GM21529 (cell line): ENCODE results near the gene MEIOB.
A peak's percentile ranks its signal among the peaks of the same experiment; 100 is the strongest.

Experiments
- ATAC-seq: cut with Tn5 transposase; IDR thresholded peaks from one replicate; pipeline ENCODE4 v1.9.1; 2021; ENCODE audit not compliant: unreplicated experiment

Gene MEIOB

DNA sequence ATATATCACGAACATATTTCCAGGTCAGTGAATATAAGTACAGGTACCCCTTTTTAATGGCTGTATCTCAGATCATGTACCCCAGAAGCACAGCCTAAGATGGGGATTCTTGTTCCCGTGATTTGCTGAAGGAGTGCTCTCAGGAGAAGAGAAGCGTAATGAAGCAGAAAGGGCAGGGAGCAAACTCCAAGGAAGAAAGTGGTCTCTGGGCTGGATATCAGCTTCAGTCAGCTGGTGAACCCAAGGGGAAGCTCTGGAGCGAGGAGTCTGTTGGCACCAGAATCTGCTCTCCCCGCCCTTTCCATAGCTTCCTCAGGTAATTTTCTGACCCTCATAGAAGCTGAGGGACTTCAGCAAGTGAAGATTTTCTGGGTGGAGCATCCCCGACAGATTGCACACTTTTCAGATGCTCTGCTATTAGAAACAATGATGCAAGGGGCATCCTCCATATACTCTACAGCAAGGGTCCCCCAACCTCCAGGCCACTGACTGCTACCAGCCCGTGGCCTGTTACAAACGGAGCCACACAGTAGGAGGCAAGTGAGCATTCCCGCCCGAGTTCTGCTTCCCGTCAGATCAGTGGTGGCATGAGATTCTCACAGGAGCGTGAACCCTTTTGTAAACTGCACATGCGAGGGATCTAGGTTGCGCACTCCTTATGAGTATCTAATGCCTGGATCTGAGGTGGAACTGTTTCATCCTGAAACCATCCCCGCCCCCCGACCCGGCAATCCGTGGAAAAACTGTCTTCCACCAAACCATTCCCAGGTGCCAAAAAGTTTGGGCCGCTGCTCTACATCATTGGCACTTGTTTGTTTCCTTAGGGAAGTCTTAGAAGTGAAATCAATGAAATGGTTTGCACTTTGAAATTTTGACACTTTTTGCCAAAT, 40.5 kb downstream of the MEIOB start:
- no peak for ATAC-seq

DNA sequence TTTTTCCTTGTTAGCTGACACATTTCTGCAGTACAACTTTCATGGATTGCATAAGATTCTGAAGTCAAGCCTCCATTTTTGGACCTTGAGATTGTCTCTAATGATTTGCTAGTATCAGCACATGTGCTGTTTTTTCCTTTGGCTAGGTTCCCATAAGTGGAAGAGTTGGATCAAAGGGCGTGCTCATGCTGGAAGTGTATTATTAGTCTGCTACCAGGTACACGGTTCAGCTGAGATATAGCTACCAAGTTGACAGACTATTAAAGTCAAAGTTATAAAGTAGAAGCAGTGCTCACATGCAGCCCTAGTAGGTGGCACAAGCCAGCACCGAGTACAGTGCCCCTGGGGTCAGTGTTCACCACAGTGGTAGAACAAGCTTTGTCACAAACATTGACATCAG, 41.8 kb downstream of the MEIOB start:
- no peak for ATAC-seq

DNA sequence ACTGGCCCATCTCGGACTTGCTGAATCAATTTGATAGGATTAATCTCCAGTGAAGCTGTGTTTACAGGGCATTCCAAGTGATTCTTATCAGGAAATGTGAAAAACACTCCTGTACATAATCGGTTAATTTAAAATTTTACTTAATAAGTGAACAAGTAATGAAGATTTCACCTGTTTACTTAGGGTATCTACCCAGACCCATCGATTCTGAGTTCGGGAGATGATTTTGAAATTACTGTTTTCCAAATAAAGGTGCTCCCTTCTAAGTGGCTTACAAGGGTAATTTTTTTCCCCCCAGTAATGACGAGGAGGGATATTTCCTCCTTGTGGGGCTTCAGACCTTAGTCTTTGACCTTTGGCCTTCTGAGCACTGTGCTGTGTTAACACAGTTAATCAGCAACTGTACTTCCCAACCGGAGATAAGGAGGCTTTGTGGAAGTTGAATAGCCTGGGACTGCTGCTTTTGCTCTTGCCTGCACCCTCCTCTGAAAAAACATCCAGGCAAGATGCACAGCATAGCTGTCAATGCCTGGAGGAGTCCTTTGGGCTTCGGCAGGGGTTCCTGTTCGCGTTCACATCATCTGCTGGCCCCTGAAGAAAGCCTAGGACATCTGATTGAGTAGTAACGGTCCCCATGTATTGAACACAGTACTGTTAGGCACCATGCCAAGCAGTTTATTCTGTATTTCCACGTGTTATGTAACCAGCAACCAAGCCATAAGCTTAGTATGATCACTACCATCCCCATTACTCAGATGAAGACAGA, 43.1 kb downstream of the MEIOB start:
- no peak for ATAC-seq

DNA sequence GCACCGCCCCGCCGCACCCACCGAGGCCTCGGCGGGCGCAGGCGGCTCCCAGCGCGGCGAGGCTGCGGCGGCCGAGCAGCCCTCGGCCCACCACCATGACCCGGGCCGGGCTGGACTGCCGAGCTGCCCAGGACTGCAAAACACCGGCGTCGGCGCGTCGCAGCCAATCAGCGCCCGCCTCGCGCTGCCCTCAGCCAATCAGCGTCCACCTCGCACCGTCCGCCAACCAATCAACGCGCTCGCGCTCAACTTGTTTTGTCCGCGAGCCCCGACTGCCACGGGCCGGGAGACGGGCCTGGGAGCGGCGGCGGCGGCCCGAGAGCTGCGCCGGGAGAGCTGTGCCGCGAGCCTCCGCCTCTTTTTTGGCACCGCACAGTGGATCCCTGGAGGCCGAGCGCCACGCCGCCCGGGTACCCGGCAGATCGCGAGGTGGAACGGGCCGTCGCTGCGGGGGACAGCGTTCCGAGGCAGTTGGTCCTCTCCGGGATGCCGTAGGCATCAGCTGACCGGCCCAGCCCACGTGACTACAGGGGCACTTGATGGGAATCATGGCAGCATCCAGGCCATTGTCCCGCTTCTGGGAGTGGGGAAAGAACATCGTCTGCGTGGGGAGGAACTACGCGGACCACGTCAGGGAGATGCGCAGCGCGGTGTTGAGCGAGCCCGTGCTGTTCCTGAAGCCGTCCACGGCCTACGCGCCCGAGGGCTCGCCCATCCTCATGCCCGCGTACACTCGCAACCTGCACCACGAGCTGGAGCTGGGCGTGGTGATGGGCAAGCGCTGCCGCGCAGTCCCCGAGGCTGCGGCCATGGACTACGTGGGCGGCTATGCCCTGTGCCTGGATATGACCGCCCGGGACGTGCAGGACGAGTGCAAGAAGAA, 45.0 kb downstream of the MEIOB start, which contains the start of the genes FAHD1 and HAGH:
FAHD1 (plus strand) TSS at position 516 of the 883 bp plus-strand sequence; CDS start at position 549, 33 bp downstream.
HAGH (minus strand) TSS at position 135 of the 883 bp plus-strand sequence; CDS start at position 97, 38 bp downstream.
- ATAC-seq = peak; percentile 80

DNA sequence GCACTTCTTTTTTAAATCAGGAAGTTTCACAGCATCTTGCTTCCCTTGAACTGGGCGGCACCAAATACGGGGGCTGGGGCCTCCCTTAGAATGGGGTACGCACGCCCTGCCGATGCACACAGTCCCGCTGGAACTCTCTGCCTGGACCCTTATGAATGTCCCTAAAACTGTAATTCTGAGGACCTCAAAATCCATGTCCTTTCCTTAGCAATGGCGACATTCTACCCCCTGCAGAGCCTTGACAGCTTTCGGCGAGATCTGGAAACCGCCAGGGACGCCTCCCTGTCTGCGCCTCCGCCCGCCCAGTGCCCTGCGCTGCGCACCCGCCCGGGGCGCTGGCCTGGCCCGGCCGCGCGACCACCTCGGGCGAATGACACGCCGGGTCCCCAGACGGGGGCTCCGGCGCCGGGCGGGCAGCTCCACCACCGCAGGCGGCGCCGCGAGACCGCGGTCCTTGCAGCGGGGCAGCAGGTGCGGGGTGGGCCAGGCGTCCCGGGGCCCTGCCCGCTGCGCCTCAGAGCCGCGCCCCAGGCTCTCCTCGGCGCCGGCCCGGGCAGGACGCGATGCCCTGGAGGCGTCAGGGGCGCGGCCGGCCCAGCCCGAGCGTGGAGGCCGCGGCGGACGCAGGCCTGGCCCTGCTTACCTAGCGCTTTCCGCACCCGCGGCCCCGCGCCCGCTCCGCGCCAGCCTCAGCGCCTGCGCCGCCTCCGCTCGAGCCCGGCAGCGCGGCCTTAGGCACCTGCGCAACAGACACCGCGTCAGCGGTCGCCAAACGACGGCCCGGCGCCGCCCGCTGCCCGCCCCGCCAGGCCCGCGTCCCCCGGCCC, 45.9 kb downstream of the MEIOB start:
- ATAC-seq = peak; percentile 39

DNA sequence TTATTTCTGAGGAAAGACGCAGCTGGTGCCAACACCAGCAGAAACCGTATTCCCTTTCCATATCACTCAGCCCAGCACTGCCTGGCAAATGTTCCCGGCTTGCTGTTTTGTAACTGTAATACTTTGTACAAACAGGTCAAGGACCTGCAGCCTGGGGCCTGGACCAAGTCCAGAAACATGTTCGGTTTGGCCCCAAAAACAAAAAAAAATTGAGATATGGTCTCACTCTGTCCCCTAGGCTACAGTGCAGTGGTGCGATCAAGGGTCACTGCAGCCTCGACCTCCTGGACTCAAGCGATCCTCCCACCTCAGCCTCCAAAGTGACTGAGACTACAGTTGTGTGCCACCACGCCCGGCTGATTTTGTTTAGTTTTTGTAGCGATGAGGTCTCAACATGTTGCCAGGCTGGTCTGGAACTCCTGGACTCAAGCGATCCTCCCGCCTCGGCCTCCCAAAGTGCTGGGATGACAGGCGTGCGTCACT, 46.5 kb downstream of the MEIOB start:
- ATAC-seq = no peak

DNA sequence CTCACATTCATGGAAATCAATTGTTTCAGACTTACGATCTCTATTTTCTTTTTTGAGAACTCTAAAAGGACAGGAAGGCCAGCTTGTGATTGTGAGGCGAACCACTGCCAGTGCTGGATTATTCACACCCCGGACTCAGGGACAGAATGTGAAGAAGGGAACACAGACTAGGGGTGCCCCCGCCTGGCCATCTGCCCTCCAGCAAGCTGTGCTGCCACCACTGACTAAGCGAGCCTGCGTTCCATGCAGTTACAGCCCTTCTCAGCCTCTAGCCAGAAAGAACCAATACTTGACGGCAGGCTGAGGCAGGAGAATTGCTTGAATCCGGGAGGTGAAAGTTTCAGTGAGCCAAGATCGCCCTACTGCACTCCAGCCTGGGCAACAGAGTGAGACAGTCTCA, 48.1 kb downstream of the MEIOB start:
- no peak for ATAC-seq

DNA sequence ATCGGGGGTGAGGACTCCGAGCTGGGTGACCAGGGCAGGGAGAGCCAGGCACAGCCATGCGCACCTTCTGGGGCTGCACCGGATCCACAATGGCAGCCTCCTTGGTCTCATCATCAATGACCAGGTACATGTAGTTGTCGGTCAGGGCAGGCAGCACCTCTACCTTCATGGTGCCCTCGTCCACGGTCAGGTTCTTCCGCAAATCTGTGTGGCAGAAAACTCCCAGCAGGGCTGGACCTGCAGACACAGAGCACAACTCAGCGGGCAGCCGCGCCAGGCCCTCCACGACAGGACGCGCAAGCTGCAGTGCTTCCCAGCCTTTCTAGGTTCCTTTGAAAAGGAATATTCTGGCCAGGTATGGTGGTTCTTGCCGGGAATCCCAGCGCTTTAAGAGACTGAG, 49.2 kb downstream of the MEIOB start:
- ATAC-seq = no peak

DNA sequence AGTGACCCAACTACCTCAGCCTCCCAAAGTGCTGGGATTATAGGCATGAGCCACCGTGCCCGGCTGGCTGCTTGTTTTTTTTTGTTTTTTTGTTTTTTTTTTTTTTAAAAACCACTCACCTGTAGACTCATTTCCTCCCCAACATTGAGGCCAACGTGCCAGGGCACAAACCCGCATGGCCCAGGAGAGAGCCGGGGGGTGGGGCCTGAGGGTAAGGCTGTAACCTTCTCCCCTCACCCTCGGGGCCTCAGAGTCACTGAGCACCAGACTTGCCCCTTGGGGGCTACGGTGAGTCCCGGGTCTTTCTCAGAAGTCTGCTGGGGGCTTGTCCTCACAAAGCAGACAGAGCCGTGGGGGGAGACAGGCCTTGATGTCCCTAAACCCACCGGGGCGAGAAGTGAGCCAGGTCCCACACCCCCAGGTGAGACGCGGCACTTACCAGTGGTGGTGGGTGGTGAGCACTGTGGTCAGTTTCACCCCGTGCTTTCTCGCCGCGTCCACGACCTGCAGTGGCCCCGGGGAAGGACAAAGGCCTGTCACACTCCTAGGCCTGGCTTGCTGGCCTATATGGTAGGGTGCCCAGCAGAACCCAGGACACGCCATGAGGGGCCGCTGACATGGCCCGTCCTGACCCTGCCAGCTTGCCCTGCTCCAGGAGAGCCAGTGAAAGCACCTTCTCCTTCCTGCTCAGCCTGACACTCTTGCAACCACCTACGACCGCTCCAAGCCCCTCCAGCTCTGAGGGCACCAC, 49.9 kb downstream of the MEIOB start:
- no peak for ATAC-seq

DNA sequence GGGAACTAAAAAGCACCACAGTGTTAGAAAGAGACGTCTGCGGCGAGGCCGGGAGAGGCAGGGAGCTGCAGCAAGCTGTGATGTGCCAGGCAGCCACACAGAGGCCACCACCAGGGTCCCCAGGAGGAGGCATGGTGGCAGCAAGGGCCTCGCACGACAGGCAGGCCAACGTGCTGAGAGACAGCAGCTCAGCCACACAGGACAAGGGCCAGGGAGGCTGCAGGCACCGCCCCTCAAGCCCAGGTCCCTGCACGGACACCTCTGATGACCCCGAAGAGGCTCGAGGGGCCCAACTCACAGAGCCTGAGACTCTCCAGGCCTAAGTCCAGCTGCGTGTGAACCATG, 51.0 kb downstream of the MEIOB start:
- no peak for ATAC-seq

DNA sequence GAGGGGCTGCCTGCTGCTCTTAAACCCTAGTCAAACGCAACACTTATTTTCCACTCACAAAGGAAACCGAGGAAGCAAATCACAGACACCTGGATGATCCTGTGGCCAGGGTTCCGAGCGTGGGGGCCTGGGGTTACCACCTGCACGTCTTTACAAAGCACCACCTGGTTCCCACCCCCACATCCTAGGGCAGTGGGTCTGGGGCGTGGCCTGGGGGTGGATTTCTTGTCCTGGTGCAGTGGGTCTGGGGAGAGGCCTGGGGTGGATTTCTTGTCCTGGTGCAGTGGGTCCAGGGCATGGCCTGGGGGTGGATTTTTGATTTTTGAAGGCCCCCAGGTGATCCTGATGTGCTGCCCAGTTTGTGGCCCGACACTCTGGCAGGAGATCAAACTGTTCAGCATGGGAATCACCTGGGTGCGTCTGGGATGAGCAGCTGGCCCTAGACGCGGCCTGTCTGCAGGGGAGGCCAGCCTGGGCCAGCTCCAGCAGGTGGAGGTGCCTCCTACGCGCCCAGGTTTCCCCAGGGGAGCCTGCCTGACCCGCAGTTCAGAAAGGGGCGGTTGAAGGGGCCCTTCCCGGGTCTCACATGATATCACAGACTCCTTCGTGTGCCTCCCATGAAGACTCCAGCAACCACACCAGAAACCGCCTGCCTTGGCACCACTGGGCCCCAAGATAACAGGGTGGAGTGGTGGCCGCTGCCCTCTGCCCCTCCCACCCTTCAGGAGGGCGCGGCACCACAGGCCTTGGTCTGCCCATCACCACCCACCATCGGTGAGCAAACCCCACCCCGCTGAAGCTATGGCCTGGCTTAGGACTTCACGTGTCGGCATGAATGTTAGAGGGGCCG, 51.6 kb downstream of the MEIOB start:
- no peak for ATAC-seq

DNA sequence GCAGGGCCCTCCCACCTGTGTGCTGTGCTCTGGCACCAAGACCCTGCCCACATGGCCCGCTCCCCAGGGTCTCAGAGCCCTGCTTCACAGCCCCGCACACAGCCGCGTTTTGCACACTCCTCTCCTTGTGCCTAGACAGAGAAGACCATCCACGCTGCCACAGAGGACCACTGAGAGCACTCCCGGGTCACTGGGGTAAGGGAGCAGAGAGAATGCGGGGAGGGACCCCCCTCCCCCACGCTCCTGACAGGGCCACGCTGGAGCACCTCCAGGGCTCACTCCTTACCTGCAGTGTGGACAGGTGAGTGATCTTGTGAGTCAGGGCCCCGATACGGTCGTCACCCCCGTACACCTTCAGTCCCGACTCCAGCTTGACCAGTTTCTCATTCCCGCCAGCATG, 52.4 kb downstream of the MEIOB start:
- ATAC-seq = no peak

DNA sequence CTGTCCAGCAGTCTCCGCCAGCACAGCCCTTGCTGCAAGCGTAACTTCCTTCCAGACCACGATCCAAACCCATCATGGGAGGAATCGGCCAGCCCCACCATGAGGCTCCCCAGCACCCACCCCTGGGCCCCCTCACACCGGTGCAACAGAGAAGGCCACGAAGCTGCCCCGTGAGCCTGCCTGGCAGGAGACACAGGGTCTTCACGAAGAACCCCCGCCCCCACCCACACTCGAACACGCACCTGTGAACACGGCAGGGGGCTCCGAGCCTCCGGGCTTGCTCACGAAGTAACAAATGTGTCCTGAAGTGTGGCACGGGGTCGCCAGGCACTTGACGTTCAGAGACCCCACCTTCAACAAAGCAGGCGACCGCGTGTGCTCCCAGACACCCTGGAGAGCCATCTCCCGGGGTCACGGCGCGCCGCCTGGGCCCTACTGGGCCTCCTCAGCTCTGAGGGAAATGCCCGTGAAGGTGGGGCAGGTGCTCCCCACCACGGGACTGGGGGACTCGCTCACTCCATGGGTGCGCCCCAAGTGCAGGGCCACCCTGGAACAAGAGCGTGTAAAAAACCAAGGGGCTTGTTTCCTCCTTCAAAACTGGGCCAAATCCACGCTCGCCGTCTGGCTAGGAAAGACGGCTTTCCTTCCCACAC, 53.0 kb downstream of the MEIOB start:
- ATAC-seq = no peak

DNA sequence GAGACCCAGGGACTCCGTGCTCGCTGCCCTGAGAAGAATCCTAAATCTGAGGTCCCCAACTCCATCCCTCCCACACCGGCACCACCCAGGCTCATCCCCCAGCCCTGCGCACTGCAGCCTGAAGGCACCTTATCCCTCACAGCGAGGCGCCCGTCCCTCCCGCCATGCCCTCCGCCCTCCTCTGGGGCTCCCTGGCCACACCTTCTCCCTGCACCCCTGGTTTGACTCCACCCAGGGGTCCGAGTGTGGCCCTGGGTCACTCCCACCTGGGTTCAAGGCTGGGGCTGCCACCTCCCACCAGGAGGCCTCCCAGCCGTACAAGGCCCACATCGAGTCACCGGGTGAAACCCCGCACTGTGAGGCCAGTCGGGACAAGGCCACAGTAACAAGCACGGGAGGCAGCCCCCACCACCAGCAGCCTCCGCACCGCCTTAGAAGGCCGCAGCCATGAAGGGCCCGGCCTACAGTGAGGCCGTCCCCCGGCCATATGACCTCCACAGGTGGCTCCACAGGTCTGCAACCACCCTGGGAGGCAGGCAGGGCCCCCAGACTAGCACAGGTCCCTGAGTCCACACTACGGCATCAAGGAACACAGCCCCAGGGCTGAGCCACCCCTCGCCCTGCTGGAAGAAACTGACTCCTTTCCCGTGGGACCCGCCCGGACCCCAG, 53.6 kb downstream of the MEIOB start:
- ATAC-seq = no peak

DNA sequence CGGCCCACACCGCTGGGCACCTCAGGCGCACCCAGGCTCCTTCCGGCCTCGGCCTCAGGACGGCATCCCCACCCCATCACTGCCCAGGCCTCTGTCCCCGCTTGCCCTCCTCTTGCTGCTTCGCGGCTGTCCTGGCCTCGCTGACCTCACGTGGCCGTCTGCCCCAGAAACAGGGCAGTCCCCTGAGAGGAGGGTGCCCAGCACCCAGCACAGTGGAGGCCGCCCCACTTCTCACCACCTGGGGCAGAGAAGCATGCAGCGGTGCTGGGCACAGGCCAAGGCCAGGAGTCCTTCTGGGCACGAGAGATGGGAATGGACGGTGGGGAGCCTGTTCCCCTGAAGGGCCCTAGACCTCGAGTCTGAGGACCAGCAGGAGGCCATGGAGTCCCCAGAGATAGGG, 54.2 kb downstream of the MEIOB start:
- ATAC-seq = no peak

DNA sequence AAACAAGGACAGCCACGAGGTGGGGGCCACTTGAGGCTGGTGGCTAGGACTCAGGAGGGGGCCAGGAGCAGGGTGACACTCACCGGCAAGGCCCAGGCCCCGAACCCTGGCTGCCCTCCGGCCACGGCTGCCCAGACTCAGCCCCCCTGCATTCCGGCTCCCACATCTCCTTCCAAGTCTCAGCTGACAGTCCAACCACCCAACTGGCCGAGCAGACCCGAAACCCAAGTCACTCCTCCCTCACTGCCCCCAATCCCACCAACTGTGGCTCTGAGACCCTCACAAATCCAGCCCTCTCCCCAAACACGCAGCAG, 54.7 kb downstream of the MEIOB start:
- ATAC-seq = no peak

DNA sequence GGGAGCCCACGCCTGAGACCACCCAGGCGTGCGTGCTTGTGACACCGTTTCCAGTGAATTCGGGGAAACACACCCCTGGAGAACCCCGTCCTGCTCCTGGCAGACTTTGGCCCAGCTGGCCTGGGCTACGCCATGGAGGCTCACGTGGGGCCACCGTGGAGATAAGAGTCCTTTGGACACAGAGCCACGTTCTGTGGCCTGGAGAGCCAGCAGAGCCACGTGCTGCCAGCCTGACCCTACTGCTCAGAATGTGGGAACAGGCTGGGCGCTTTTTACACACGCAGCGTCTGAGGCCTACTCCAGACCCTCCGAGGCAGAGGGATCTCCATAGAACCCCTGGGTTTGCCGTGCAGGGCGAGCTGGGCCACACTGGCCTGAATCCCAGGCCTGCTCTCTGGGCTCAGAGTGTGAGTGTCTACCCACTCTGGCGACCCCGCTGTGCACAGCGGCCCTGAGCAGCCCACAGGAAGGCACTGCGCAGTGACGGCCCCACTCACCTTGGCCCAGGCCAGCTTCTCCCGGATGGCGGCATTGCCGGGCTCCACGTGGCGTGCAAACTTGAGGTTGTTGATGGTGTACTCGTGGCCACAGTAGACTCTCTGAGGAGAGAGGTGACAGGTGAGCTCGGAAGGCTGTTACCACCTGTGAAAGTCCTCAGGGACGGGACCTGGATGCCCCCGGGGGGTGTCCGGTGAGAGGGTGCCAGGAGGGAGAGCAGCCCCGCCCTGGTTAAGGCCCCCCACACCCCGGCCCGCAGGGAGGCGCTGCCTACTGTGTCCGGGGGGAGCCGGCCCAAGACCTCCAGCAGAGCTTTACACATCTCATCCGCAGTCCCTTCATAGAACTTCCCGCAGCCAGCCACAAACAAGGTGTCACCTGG, 55.3 kb downstream of the MEIOB start:
- no peak for ATAC-seq
